Suppressor macrophage treated with lipopolysaccharide for 4 hours (primary cell): ENCODE results near the gene LDB2.
"Not testable (repeated sequence)": the region's sequence is repeated elsewhere in the genome, so short reads cannot be mapped to it uniquely, and the experiment has no call there.

Experiments used
- DNase-seq: peaks from one replicate; pipeline ENCODE4 v3.0.0-alpha.2; 2020

The LDB2 gene

GRCh38 chr4:16530688-16531635 is 367.5 kb downstream of the LDB2 start:
- DNase-seq = peak; percentile 8

- DNase-seq = no peak
These were observed 373.4 kb downstream of the LDB2 start for GRCh38 chr4:16524911-16525554.

- DNase-seq = no peak
These were observed 374.0 kb downstream of the LDB2 start for GRCh38 chr4:16524406-16524805.

- not testable (repeated sequence) for DNase-seq
These were observed 374.9 kb downstream of the LDB2 start for GRCh38 chr4:16523526-16523925.

GRCh38 chr4:16521156-16521915 is 377.1 kb downstream of the LDB2 start:
- no peak for DNase-seq

- no peak for DNase-seq
These were observed 381.5 kb downstream of the LDB2 start for GRCh38 chr4:16516796-16517439.

- DNase-seq = no peak
These were observed 384.6 kb downstream of the LDB2 start for GRCh38 chr4:16513876-16514275.

GRCh38 chr4:16508968-16509367 is 389.5 kb downstream of the LDB2 start:
- peak; percentile 5 for DNase-seq

GRCh38 chr4:16505726-16506125 is 392.7 kb downstream of the LDB2 start:
- no peak for DNase-seq

GRCh38 chr4:16505267-16505666 is 393.2 kb downstream of the LDB2 start:
- no peak for DNase-seq

- no peak for DNase-seq
These were observed 394.9 kb downstream of the LDB2 start for GRCh38 chr4:16503421-16504100.

GRCh38 chr4:16498978-16499377 is 399.5 kb downstream of the LDB2 start:
- no peak for DNase-seq

GRCh38 chr4:16496501-16496900 is 401.9 kb downstream of the LDB2 start:
- no peak for DNase-seq

- no peak for DNase-seq
These were observed 405.6 kb downstream of the LDB2 start for GRCh38 chr4:16492872-16493271.

GRCh38 chr4:16489226-16489625 is 409.2 kb downstream of the LDB2 start:
- no peak for DNase-seq

- DNase-seq = no peak
These were observed 410.4 kb downstream of the LDB2 start for GRCh38 chr4:16488084-16488483.

GRCh38 chr4:16484711-16485110 is 413.7 kb downstream of the LDB2 start:
- DNase-seq = no peak

GRCh38 chr4:16483540-16483939 is 414.9 kb downstream of the LDB2 start:
- DNase-seq = no peak

GRCh38 chr4:16480011-16480410 is 418.4 kb downstream of the LDB2 start:
- no peak for DNase-seq

- no peak for DNase-seq
These were observed 425.9 kb downstream of the LDB2 start for GRCh38 chr4:16472537-16472936.

- DNase-seq = no peak
These were observed 431.4 kb downstream of the LDB2 start for GRCh38 chr4:16467061-16467460.

- no peak for DNase-seq
These were observed 431.9 kb downstream of the LDB2 start for GRCh38 chr4:16466581-16466980.
